Activated CD8-positive, alpha-beta T cell treated with anti-CD3 and anti-CD28 coated beads for 36 hours (primary cell): ENCODE data around the gene C1orf159. TPM values are rescaled to one million over a fixed set of nuclear protein-coding genes. Genes with fewer than 3 reads are reported as not detected.
A peak's percentile ranks its signal among the peaks of the same experiment; 100 is the strongest.

Experiments
- ATAC-seq: fragments of 200-7000 bp; cut with Tn5 transposase; one replicate; pipeline ENCODE4 v1.10.0; 2021; ENCODE audit warnings: mild to moderate bottlenecking, moderate library complexity
- CTCF ChIA-PET: fragments of 350-600 bp; sonication (Branson Sonifier 250); formaldehyde crosslinking; loops from one replicate; lab custom pipeline; 2021; ENCODE audit warnings: antibody characterized with exemption; lab: Charles Lee
- POLR2A ChIA-PET: fragments of 350-600 bp; sonication (Branson Sonifier 250); formaldehyde crosslinking; loops from one replicate; lab custom pipeline; 2021; ENCODE audit warnings: antibody characterized with exemption; lab: Charles Lee
- DNase-seq: peaks from one replicate; pipeline ENCODE4 v3.0.0-alpha.2; 2020
- H3K27ac Mint-ChIP-seq: one replicate; pipeline ENCODE4 v1.8.0; 2021; ENCODE audit warnings: mild to moderate bottlenecking, mixed read lengths
- H3K27me3 Mint-ChIP-seq: one replicate; pipeline ENCODE4 v1.8.0; 2021; ENCODE audit warnings: mixed read lengths
- H3K36me3 Mint-ChIP-seq: one replicate; pipeline ENCODE4 v1.8.0; 2021; ENCODE audit warnings: low read depth, mixed read lengths
- H3K4me1 Mint-ChIP-seq: one replicate; pipeline ENCODE4 v1.8.0; 2021; ENCODE audit warnings: low read depth, mixed read lengths
- H3K4me3 Mint-ChIP-seq: one replicate; pipeline ENCODE4 v1.8.0; 2021; ENCODE audit warnings: mild to moderate bottlenecking, moderate library complexity, mixed read lengths
- H3K9me3 Mint-ChIP-seq: one replicate; pipeline ENCODE4 v1.8.0; 2021; ENCODE audit warnings: mixed read lengths
- intact Hi-C: fragments of 100-400 bp; cut with micrococcal nuclease; formaldehyde crosslinking; loops from one replicate; pipeline ENCODE4 v1.10.0; 2022
- total RNA-seq, 2 experiments: library from RNA; stranded (reverse); gene quantifications; one replicate each; pipeline ENCODE4 v1.2.3, GENCODE V29; 2021
- TF ChIP-seq, protein P1 (sequence below): fragments of 200-600 bp; IDR thresholded peaks from one replicate; pipeline ENCODE4 v1.8.0; 2022; ENCODE audit warnings: antibody characterized with exemption, mild to moderate bottlenecking

Gene C1orf159
- total RNA-seq, 2 experiments from 2014 or later, result 17.5 to 20.3 TPM

DNA sequence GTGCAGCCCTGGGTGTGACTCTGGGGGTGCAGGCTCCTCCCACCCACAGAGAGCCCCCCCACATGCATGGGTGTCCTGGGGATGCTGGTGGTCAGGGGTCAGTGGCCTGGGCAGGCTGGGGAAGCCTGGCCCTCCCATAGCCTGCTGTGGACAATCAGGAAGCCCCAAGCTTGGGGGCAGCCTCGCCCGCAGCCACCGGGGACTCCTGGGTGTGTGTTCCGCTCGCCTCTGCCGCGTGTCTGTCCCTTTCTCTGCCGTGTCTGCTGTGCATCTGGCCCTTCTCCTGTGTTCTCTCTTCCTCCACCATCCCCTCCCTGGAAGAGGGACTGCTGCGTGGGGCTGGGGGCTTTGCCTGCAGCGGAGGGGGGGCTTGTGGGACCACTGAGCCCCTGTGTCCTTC is 73.1 kb downstream of the C1orf159 start:
- intact Hi-C loops, result no loop called here
- Mint-ChIP-seq H3K27me3 (peaks cover 12% of the 10 kb centered on the region), H3K36me3 (peaks cover 9% of the 10 kb centered on the region), H3K27ac (no peak overlapping the region), H3K9me3 (peaks cover 2% of the 10 kb centered on the region), H3K4me1 (peaks cover 15% of the 10 kb centered on the region), H3K4me3 (no peak overlapping the region)
- ChIA-PET CTCF (no interaction called here), POLR2A (no interaction called here)
- TF ChIP-seq, protein P1, sequence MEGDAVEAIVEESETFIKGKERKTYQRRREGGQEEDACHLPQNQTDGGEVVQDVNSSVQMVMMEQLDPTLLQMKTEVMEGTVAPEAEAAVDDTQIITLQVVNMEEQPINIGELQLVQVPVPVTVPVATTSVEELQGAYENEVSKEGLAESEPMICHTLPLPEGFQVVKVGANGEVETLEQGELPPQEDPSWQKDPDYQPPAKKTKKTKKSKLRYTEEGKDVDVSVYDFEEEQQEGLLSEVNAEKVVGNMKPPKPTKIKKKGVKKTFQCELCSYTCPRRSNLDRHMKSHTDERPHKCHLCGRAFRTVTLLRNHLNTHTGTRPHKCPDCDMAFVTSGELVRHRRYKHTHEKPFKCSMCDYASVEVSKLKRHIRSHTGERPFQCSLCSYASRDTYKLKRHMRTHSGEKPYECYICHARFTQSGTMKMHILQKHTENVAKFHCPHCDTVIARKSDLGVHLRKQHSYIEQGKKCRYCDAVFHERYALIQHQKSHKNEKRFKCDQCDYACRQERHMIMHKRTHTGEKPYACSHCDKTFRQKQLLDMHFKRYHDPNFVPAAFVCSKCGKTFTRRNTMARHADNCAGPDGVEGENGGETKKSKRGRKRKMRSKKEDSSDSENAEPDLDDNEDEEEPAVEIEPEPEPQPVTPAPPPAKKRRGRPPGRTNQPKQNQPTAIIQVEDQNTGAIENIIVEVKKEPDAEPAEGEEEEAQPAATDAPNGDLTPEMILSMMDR, result no peak
- no peak for ATAC-seq
- no peak for DNase-seq

DNA sequence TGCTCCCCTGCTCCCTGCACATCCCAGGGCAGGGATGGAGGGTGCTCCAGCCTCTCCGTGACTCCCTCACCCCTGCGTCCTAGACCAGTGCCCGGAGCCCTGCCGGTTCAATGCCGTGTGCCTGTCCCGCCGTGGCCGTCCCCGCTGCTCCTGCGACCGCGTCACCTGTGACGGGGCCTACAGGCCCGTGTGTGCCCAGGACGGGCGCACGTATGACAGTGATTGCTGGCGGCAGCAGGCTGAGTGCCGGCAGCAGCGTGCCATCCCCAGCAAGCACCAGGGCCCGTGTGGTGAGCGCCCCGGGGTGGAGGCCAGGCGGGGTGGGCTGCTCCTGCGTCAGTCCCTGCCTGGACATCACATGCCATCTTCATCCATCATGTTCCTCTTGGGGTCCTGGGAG is 74.0 kb downstream of the C1orf159 start:
- H3K36me3 Mint-ChIP-seq, result peaks cover 9% of the 10 kb centered on the region
- H3K27ac Mint-ChIP-seq, result no peak overlapping the region
- ChIA-PET CTCF (interaction anchor here (1.3 kb wide), 1 partner anchor 22 kb away, joined by 6 read pairs; no protein-coding TSS in a partner anchor), POLR2A (no interaction called here)
- TF ChIP-seq, protein P1, result no peak
- DNase-seq, result no peak
- H3K27me3 Mint-ChIP-seq, result peaks cover 18% of the 10 kb centered on the region
- H3K9me3 Mint-ChIP-seq, result peaks cover 2% of the 10 kb centered on the region
- no peak overlapping the region for H3K4me3 Mint-ChIP-seq
- H3K4me1 Mint-ChIP-seq, result peaks cover 15% of the 10 kb centered on the region
- intact Hi-C loops, result no loop called here
- no peak for ATAC-seq

DNA sequence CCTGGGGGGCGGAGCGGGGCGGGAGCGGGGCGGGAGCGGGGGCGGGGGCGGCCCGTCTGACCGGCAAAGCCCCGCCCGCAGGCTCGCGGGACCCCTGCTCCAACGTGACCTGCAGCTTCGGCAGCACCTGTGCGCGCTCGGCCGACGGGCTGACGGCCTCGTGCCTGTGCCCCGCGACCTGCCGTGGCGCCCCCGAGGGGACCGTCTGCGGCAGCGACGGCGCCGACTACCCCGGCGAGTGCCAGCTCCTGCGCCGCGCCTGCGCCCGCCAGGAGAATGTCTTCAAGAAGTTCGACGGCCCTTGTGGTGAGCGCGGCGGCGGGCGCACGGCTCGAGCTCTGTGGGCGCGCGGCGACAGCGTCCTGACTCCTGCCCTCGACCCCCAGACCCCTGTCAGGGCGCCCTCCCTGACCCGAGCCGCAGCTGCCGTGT is 74.8 kb downstream of the C1orf159 start:
- ATAC-seq (peak; percentile 13), DNase-seq (no peak)
- peaks cover 2% of the 10 kb centered on the region for H3K9me3 Mint-ChIP-seq
- peaks cover 15% of the 10 kb centered on the region for H3K4me1 Mint-ChIP-seq
- peaks cover 9% of the 10 kb centered on the region for H3K36me3 Mint-ChIP-seq
- intact Hi-C loops, result no loop called here
- ChIA-PET CTCF (interaction anchor here (1.3 to 2.1 kb wide), 4 partner anchors 18 to 82 kb away, joined by 4 to 9 read pairs (median 5); no protein-coding TSS in a partner anchor), POLR2A (interaction anchor here (0.6 to 4.7 kb wide), 7 partner anchors 10 to 374 kb away, joined by 3 to 30 read pairs (median 3); no protein-coding TSS in a partner anchor)
- H3K27me3 Mint-ChIP-seq, result peaks cover 22% of the 10 kb centered on the region
- H3K27ac Mint-ChIP-seq, result no peak overlapping the region
- no peak overlapping the region for H3K4me3 Mint-ChIP-seq
- TF ChIP-seq, protein P1, result no peak

GRCh38 chr1:1040004-1040991 is 75.6 kb downstream of the C1orf159 start:
- H3K36me3 Mint-ChIP-seq, result peaks cover 9% of the 10 kb centered on the region
- peak overlapping the region; percentile 57 for H3K4me3 Mint-ChIP-seq
- H3K27me3 Mint-ChIP-seq, result peaks cover 26% of the 10 kb centered on the region
- ATAC-seq, result peak; percentile 88
- H3K4me1 Mint-ChIP-seq, result peaks cover 19% of the 10 kb centered on the region
- POLR2A ChIA-PET, result interaction anchor here (0.6 to 4.7 kb wide), 8 partner anchors 8 to 375 kb away, joined by 3 to 30 read pairs (median 3); no protein-coding TSS in a partner anchor
- H3K9me3 Mint-ChIP-seq, result peaks cover 2% of the 10 kb centered on the region
- peak; percentile 85 for DNase-seq
- TF ChIP-seq, protein P1, result no peak
- no peak overlapping the region for H3K27ac Mint-ChIP-seq
- intact Hi-C loops, result no loop called here
- CTCF ChIA-PET, result interaction anchor here (1.1 to 3.6 kb wide), 7 partner anchors 19 to 252 kb away, joined by 3 to 21 read pairs (median 4); no protein-coding TSS in a partner anchor
